Measurements from ENCODE around the gene EXTL1.

DNA sequence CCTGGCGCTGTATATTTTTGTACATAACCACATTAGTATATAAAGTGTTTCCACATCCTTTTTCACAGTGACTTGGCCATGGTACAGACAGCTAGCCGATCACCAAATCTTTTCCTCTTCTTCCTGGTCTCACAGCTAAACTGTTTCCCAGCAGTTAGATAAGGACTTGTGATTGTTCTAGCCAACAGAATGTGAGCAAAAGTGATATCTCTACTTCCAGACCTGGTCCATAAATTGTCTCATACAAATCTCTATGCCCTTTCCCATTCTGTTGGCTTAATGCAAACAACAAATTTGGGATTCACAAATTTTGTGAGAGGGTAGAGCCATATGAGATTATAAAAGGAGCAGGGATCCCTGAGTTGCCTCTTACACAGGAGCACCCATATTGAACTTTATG, 43.2 kb upstream of the EXTL1 start:
- TF ChIP-seq CTCF (IDR thresholded peaks at IDR 0.05) (no peak), POLR2A (IDR thresholded peaks at IDR 0.05) (no peak)
